Stimulated activated CD4-positive, alpha-beta T cell treated with anti-CD3 and anti-CD28 coated beads, Interleukin-1b, Interleukin-23, amount 100 ng/mL, for 4 hours (primary cell): ENCODE data around the gene CACNA1G.

Source experiments
- DNase-seq, 2 donors: peaks; one replicate each; pipeline ENCODE4 v3.0.0-alpha.2; 2020; ENCODE audit warnings: low read depth in 2 of 2

The CACNA1G gene

DNA sequence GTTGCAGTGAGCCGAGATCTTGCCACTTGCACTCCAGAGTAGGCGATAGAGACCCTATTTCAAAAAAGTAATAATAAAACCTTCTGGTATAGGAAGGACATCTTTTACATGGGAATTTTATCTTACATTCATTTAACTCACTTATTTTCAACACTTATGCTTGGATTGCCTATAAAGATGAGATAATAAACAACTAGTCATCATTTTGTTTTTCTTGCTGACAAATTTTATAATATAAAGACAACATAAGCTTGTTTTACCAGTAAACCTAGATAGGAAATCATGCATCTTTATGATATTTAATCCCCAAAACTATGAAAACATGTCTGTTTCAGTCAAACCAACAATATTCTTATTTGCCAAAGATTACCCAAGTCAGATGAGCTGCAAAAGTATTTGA lies 91.1 kb downstream of the CACNA1G start:
- DNase-seq: no peak

GRCh38 chr17:50653738-50654137 lies 93.2 kb downstream of the CACNA1G start:
- no peak for DNase-seq

DNA sequence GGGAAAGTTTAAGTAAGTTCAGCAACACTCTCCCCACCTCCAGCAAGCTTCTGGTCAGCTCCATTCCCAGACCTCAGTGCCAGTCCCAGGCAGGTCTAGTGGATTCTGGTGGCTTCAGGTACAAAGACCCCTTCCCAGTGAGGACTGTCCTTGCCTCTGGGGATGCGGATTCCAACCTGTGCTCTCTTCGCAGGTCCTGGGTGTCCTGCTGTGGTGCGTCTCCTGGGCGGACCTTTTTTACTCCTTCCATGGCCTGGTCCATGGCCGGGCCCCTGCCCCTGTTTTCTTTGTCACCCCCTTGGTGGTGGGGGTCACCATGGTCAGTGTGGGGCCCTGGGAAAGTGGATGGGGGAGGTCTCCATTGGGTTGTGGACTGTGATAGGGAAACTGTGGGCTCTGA lies 96.0 kb downstream of the CACNA1G start:
- DNase-seq: no peak

- no peak for DNase-seq
These were observed 96.5 kb downstream of the CACNA1G start for GRCh38 chr17:50657054-50657453.

DNA sequence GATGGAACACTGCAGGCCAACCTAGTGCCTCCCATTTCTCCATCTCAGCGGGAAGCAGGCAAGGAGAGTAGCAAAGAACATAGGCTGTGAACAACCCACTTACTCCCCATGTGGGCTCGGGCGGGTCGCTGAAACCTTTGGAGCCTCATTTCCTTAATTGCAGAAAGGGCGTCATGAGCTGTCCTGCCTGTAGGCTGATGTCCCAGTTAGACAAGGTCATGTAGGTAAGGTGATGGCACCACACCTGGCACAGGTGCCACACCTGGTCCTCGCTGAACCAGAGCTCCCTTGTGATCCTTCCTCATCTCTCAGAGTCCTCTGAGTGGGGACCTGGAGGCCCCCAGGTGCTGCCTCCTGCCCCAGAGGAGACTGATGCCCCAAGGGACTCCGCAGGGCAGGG lies 97.1 kb downstream of the CACNA1G start:
- DNase-seq: no peak

GRCh38 chr17:50658616-50659015 lies 98.1 kb downstream of the CACNA1G start:
- no peak for DNase-seq

DNA sequence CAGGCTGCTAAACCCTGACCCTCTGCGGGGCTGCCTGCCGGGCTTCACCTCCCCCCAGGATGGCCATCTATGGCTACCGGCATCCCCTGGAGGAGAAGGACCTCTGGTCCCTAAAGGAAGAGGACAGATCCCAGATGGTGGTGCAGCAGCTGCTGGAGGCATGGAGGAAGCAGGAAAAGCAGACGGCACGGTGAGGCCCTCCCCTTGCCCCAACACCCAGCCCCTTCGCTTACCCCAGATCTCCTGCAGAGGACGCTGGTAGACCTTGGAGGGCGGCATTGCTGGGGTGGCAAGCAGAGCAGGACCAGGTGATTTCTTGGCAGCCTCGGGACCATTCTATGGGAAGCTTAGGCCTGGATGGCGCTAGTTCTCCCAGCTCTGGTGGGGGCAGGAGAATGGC lies 98.7 kb downstream of the CACNA1G start:
- DNase-seq: no peak

DNA sequence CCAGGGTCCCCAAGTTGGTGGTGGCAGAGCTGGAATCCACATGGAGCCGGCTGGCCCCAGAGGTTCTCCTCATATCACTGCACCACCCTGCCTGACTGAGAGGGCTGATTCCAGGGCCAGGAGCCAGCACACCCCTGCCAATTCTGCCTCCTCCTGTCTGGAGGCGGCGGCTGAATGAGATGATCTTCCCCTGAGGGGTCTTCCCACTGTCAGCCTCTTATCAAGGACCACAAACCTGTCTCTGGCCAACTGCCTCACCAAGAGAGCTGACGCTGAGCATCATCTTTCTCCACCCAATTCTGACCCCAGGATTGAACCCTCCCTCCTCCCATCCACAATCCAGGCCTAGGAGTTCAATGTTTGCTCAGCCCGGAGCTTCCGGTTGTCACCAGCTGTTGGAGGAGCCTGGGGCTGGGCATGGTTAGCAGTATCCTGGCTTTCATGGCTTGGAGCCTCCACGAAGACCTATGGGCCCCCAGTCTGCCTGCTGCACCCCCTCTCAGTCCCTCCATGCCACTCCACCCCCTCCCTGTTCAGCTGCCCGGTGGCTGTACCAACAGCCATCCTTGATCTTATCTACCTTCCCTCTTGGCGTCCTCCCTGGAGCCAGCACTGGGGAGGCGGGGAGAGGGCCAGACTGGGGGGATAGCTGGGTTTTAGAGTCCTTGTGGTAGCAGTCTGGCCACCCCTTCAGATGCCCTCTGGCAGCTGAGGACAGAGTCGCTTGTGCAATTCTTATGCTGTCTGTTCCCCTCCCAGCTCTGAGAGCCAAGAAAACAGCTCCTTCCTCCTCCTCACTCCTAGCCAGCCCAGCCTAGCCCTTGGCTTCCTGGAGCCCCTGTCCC lies 99.7 kb downstream of the CACNA1G start:
- DNase-seq: no peak

DNA sequence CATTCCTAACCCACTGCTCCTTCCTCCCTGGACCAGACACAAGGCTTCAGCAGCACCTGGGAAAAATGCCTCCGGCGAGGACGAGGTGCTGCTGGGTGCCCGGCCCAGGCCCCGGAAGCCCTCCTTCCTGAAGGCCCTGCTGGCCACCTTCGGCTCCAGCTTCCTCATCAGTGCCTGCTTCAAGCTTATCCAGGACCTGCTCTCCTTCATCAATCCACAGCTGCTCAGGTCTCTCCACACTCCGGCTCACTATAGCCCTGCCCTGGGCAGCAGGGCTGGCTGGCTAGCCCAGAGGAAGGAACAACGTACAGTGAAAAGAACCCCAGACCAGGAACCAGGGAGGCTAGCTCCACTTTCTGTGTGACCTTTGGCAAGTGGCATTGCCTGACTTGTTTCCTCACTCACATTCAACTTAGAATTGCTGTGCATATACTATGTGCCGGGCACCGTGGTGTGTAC lies 100.4 kb downstream of the CACNA1G start:
- no peak for DNase-seq

GRCh38 chr17:50661348-50661747 lies 100.8 kb downstream of the CACNA1G start:
- no peak for DNase-seq

- no peak for DNase-seq
These were observed 101.4 kb downstream of the CACNA1G start for GRCh38 chr17:50661795-50662391.

- no peak for DNase-seq
These were observed 102.2 kb downstream of the CACNA1G start for GRCh38 chr17:50662632-50663225.

DNA sequence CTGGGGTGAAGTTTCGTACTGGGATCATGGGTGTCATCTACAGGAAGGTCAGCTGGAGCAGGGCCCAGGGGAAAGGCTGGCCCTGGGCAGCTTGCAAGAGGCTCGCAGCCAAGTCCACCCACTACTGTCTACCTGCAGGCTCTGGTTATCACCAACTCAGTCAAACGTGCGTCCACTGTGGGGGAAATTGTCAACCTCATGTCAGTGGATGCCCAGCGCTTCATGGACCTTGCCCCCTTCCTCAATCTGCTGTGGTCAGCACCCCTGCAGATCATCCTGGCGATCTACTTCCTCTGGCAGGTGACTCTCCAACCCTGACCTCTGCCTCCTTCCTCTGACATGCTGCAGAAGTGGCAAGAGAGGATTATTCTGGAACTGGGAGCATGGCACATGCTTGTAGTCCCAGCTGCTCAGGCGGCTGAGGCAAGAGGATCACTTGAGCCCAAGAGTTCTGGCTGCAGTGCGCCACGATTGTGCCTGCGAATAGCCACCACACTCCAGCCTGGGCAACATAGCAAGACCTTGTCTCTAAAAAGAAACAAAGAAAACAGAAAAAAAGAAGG lies 103.4 kb downstream of the CACNA1G start:
- no peak for DNase-seq

DNA sequence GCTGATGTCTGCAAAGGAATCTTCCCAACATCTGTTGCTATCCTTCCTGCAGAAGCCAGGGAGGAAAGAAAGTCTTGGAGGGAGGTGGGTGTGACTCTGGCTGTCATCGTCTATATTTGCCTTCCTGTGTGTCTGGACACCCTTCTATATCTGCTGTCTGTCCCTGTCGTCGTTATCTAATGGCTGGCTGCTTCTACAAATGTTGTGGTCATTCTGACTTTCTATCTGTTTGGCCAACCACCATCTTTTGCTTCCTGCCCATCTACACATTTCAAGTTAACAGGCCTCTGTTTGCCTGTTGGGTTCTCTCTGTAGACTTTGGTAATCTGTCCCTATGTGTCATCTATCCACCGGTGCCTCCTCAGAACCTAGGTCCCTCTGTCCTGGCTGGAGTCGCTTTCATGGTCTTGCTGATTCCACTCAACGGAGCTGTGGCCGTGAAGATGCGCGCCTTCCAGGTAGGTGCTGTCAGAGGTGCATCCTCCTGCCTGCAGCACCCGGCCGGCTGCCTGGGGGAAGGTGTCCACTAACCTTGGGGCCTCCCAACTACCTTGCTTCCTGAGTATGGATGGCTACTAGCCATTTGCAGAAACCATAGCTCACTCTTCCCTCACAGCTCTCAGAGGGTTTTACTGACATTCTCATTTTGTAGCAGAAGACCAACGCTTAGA lies 104.4 kb downstream of the CACNA1G start:
- DNase-seq: no peak

- DNase-seq: no peak
These were observed 105.3 kb downstream of the CACNA1G start for GRCh38 chr17:50665838-50666237.

- DNase-seq: no peak
These were observed 105.8 kb downstream of the CACNA1G start for GRCh38 chr17:50666316-50666715.

- no peak for DNase-seq
These were observed 106.9 kb downstream of the CACNA1G start for GRCh38 chr17:50667259-50668024.

GRCh38 chr17:50668025-50668837 lies 107.7 kb downstream of the CACNA1G start:
- DNase-seq: no peak

DNA sequence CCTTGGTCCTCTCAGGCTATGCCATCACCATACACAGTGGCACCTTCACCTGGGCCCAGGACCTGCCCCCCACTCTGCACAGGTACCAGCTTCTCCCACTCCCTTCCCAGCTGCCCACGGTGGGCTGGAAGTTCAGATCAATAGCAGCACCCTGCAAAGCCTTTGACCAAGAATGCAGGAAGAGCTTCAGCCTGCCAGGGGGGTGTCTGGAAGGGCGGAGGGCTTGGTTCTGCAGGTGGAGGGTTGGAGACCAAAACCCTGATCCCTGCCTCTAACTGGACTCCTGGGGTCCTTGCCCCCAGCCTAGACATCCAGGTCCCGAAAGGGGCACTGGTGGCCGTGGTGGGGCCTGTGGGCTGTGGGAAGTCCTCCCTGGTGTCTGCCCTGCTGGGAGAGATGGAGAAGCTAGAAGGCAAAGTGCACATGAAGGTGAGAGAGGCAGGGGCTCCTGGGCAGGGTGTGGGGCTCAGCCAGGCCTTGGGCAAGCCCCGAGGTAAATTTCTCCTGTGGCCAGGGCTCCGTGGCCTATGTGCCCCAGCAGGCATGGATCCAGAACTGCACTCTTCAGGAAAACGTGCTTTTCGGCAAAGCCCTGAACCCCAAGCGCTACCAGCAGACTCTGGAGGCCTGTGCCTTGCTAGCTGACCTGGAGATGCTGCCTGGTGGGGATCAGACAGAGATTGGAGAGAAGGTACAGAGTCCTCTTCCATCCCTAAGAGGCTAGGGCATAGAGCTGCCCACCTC lies 108.5 kb downstream of the CACNA1G start:
- DNase-seq: no peak

GRCh38 chr17:50672071-50672470 lies 111.6 kb downstream of the CACNA1G start:
- DNase-seq: no peak
